RWPE1 (cell line): Measurements from ENCODE around the gene LMCD1.

Source experiments
- CTCF ChIA-PET: fragments of 350-600 bp; sonication (Branson Sonifier 250); formaldehyde crosslinking; extraction: SDS; loops from one replicate; lab custom pipeline; 2021; lab: Yijun Ruan, JAX
- POLR2A ChIA-PET: fragments of 400-600 bp; formaldehyde crosslinking; extraction: SDS; loops from one replicate; lab custom pipeline; 2020; ENCODE audit warnings: antibody characterized with exemption; ENCODE audit not compliant: low non-redundant PET; lab: Yijun Ruan, JAX
- DNase-seq: peaks from one replicate; pipeline ENCODE4 v3.0.0; 2012; ENCODE audit warnings: low spot score
- H3K27ac ChIP-seq: fragments of 450-650 bp; 2 replicates; pipeline ENCODE4 v1.5.1; 2017
- TF ChIP-seq, protein P1 (sequence below): fragments of 450-650 bp; conservative IDR thresholded peaks from 2 replicates; pipeline ENCODE4 v1.5.1; 2017; ENCODE audit warnings: low read depth, mild to moderate bottlenecking

The LMCD1 gene

GRCh38 chr3:8492744-8493511 lies 8.7 kb upstream of the LMCD1 start:
- POLR2A ChIA-PET = no interaction called here
- DNase-seq = no peak
- CTCF ChIA-PET = no interaction called here
- H3K27ac ChIP-seq = no peak overlapping the region
- TF ChIP-seq, protein P1, sequence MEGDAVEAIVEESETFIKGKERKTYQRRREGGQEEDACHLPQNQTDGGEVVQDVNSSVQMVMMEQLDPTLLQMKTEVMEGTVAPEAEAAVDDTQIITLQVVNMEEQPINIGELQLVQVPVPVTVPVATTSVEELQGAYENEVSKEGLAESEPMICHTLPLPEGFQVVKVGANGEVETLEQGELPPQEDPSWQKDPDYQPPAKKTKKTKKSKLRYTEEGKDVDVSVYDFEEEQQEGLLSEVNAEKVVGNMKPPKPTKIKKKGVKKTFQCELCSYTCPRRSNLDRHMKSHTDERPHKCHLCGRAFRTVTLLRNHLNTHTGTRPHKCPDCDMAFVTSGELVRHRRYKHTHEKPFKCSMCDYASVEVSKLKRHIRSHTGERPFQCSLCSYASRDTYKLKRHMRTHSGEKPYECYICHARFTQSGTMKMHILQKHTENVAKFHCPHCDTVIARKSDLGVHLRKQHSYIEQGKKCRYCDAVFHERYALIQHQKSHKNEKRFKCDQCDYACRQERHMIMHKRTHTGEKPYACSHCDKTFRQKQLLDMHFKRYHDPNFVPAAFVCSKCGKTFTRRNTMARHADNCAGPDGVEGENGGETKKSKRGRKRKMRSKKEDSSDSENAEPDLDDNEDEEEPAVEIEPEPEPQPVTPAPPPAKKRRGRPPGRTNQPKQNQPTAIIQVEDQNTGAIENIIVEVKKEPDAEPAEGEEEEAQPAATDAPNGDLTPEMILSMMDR = no peak

DNA sequence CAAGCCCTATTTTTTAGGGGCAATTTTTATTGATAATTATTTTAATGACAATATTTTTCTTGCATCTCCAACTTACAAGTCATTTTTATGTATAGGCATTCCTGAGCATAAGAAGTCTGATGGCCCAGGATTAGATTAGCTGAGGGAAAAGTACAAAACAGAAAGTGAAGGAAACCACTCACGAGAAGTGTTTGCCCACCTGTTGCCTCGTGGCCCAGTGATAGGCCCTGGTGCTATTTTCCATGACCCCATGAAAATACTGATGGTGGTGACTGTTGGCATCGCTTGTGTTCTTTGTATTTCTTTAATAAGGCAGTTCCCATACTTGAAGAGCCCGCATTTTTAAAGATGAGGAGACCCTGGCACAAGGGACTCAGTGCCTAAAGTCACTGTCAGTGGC lies 7.9 kb upstream of the LMCD1 start:
- no peak for DNase-seq
- no peak overlapping the region for H3K27ac ChIP-seq
- CTCF ChIA-PET = no interaction called here
- TF ChIP-seq, protein P1 = no peak
- POLR2A ChIA-PET = no interaction called here

- no peak overlapping the region for H3K27ac ChIP-seq
- TF ChIP-seq, protein P1 = no peak
- POLR2A ChIA-PET = no interaction called here
- CTCF ChIA-PET = no interaction called here
- no peak for DNase-seq
Measured at GRCh38 chr3:8494327-8494726, 7.3 kb upstream of the LMCD1 start.

DNA sequence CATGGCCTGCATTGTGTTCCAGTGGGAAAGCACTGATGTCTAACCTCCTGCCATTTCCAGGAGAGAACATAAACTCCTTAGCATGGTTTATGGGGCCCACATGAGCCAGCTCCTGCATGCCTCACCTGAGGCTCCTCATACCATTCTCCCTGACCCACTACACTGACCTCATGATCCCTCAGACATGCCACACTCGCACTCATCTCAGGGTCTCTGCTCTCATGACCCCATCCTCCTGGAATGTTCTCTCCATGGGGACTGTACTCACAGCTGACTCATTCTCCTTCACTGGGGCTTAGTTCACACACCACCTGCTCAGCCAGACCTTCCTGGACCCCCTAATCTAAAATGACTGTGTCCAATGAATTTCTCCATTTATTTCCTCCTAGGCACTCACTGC lies 4.0 kb upstream of the LMCD1 start:
- CTCF ChIA-PET = no interaction called here
- no peak overlapping the region for H3K27ac ChIP-seq
- POLR2A ChIA-PET = no interaction called here
- DNase-seq = no peak
- TF ChIP-seq, protein P1 = no peak

- ChIA-PET POLR2A (no interaction called here), CTCF (no interaction called here)
- no peak for DNase-seq
- TF ChIP-seq, protein P1 = no peak
- H3K27ac ChIP-seq = no peak overlapping the region
Measured at GRCh38 chr3:8499181-8499611, 2.4 kb upstream of the LMCD1 start.

DNA sequence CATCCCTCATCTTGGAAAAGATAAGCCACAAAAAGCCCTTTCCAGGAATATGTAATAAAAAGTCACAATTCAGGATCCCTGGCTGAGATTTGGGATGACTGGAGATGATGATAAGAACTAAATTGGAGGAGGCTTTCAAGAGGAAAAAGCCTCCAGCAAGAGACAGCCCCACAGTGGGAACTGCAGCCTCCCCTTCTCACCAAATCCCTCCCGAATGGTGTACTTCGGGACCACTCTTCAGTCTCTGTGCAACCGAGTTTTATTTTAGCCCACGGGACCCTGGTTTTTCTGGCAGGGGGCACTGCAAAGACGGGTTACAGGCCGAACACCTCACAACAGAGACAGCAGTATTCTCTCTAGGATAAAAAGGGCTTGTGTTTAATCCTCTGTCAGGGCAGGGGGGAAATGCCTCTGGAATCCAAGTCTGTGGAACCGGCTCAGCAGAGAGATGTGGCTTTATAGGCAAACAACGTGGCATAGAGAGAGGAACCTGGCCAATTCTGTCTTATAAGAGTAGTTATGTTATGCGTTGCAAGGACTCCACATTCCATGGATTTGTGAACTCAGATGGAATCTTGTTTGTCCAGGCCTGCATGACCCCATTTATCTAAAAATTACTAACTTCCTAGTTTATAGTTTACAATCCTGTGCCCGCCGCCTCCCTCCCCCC lies 1.2 kb upstream of the LMCD1 start:
- ChIA-PET CTCF (no interaction called here), POLR2A (no interaction called here)
- peak overlapping the region; percentile 82 for H3K27ac ChIP-seq
- DNase-seq = no peak
- TF ChIP-seq, protein P1 = no peak
